B cell (primary cell): ENCODE data around the gene ZNF565. TPM values are rescaled to one million over a fixed set of nuclear protein-coding genes. Genes with fewer than 3 reads are reported as not detected.
"Not testable (repeated sequence)": the region's sequence is repeated elsewhere in the genome, so short reads cannot be mapped to it uniquely, and the experiment has no call there.

Source experiments
- ATAC-seq: fragments of 200-7000 bp; cut with Tn5 transposase; one replicate; pipeline ENCODE4 v1.10.0; 2021; ENCODE audit warnings: low read depth, mild to moderate bottlenecking, moderate number of reproducible peaks, moderate library complexity
- CTCF ChIA-PET: fragments of 350-600 bp; sonication (Branson Sonifier 250); formaldehyde crosslinking; loops from one replicate; lab custom pipeline; 2021; ENCODE audit warnings: antibody characterized with exemption, inconsistent platforms; lab: Charles Lee
- POLR2A ChIA-PET: fragments of 350-600 bp; sonication (Branson Sonifier 250); formaldehyde crosslinking; loops from one replicate; lab custom pipeline; 2021; ENCODE audit warnings: antibody characterized with exemption; lab: Charles Lee
- DNase-seq: peaks from one replicate; pipeline ENCODE4 v3.0.0; 2013
- H2AFZ ChIP-seq: 2 replicates; pipeline ENCODE4 v1.6.1; 2012; ENCODE audit warnings: mild to moderate bottlenecking, low read depth, low read length; ENCODE audit not compliant: insufficient read depth, poor library complexity, severe bottlenecking
- H3K27ac ChIP-seq, 2 donors: 1 replicate in 1 of 2; 2 replicates in 1 of 2; pipeline ENCODE4 v1.5.1; 2012 to 2013; ENCODE audit warnings: low read length in 2 of 2, mild to moderate bottlenecking in 2 of 2, moderate library complexity in 1 of 2
- H3K27me3 ChIP-seq, 4 experiments: fragments of 200-600 bp in 1 of 4; sonication (generic) in 1 of 4; replicated peaks in 1 of 4; 1 replicate in 2 of 4; 2 replicates in 2 of 4; pipeline versions ENCODE4 v1.6.1 to v1.7.0; 2013 to 2016; ENCODE audit warnings: low read length in 3 of 4, mild to moderate bottlenecking in 2 of 4, mixed read lengths in 1 of 4, moderate library complexity in 1 of 4; ENCODE audit not compliant: insufficient read depth in 4 of 4, control insufficient read depth in 3 of 4; ENCODE audit errors: control extremely low read depth in 1 of 4
- H3K36me3 ChIP-seq, 2 experiments: replicated peaks in 1 of 2; 1 replicate in 1 of 2; 2 replicates in 1 of 2; pipeline versions ENCODE4 v1.6.1 to v1.7.1; 2013; ENCODE audit warnings: low read length in 1 of 2; ENCODE audit not compliant: insufficient read depth in 2 of 2, control insufficient read depth in 1 of 2; ENCODE audit errors: control extremely low read depth in 1 of 2, extremely low read depth in 1 of 2
- H3K4me1 ChIP-seq, 2 donors: fragments of 200-600 bp in 1 of 2; sonication (generic) in 1 of 2; 1 replicate in 1 of 2; 2 replicates in 1 of 2; pipeline versions ENCODE4 v1.5.1 to v1.6.1; 2013 to 2017; ENCODE audit warnings: low read length in 2 of 2; ENCODE audit not compliant: control insufficient read depth in 2 of 2, insufficient read depth in 2 of 2
- H3K4me2 ChIP-seq: replicated peaks from 2 replicates; pipeline ENCODE3; 2012; ENCODE audit warnings: mild to moderate bottlenecking, low read depth, low read length; ENCODE audit not compliant: poor library complexity, severe bottlenecking
- H3K4me3 ChIP-seq, 5 experiments: fragments of 200-600 bp in 1 of 5; sonication (generic) in 1 of 5; 1 replicate in 3 of 5; 2 replicates in 2 of 5; pipeline versions ENCODE4 v1.5.1 to v1.7.0; 2011 to 2016; ENCODE audit warnings: low read length in 4 of 5, mild to moderate bottlenecking in 4 of 5, low read depth in 2 of 5, control low read depth in 1 of 5, moderate library complexity in 1 of 5; ENCODE audit not compliant: insufficient read depth in 1 of 5; ENCODE audit errors: control extremely low read depth in 1 of 5, extremely low read depth in 1 of 5
- H3K79me2 ChIP-seq: fragments of 200-600 bp; sonication (generic); one replicate; pipeline ENCODE4 v1.6.0; 2016; ENCODE audit warnings: low read length; ENCODE audit not compliant: control insufficient read depth, insufficient read depth
- H3K9ac ChIP-seq: fragments of 200-600 bp; sonication (generic); 2 replicates; pipeline ENCODE4 v1.6.1; 2017; ENCODE audit warnings: mild to moderate bottlenecking, low read length, moderate library complexity
- H3K9me3 ChIP-seq, 3 donors: one replicate each; pipeline versions ENCODE4 v1.6.1 to v1.7.1; 2013; ENCODE audit warnings: low read length in 2 of 3; ENCODE audit not compliant: control insufficient read depth in 2 of 3, insufficient read depth in 1 of 3; ENCODE audit errors: control extremely low read depth in 1 of 3
- H4K20me1 ChIP-seq: 2 replicates; pipeline ENCODE4 v1.6.0; 2012; ENCODE audit warnings: mild to moderate bottlenecking, low read length; ENCODE audit not compliant: insufficient read depth, control insufficient read depth, poor library complexity, severe bottlenecking
- H3K27ac Mint-ChIP-seq: one replicate; pipeline ENCODE4 v1.8.0; 2021; ENCODE audit warnings: mixed read lengths
- H3K27me3 Mint-ChIP-seq: one replicate; pipeline ENCODE4 v1.8.0; 2021; ENCODE audit warnings: mixed read lengths
- H3K4me1 Mint-ChIP-seq: one replicate; pipeline ENCODE4 v1.8.0; 2021; ENCODE audit warnings: mixed read lengths
- H3K4me3 Mint-ChIP-seq: one replicate; pipeline ENCODE4 v1.8.0; 2021; ENCODE audit warnings: mixed read lengths
- H3K9me3 Mint-ChIP-seq: one replicate; pipeline ENCODE4 v1.8.0; 2022; ENCODE audit warnings: mixed read lengths; ENCODE audit not compliant: insufficient read depth
- EZH2 ChIP-seq: IDR thresholded peaks from 2 replicates; pipeline ENCODE4 v1.6.1; 2012; ENCODE audit warnings: borderline replicate concordance, low read depth, mild to moderate bottlenecking, moderate library complexity, low read length; ENCODE audit not compliant: insufficient read depth, poor library complexity, severe bottlenecking
- WGBS: methylation state at CpG from one replicate; pipeline ENCODE4 v1.1.5; 2013; ENCODE audit warnings: missing lambda C conversion rate; ENCODE audit not compliant: insufficient coverage; 5-methylcytosine and 5-hydroxymethylcytosine counted together
- intact Hi-C: fragments of 100-400 bp; cut with micrococcal nuclease; formaldehyde crosslinking; loops from one replicate; pipeline ENCODE4 v1.10.0; 2022
- polyA plus RNA-seq: library from polyadenylated mRNA; depleted of rRNA; stranded (reverse); fragments of >200 nt; gene quantifications from 2 replicates; pipeline ENCODE4 v1.2.3, GENCODE V29; 2012
- total RNA-seq, 2 donors: library from RNA; stranded (reverse); fragments of 120-200 nt in 1 of 2; gene quantifications; 1 replicate in 1 of 2; 2 replicates in 1 of 2; pipeline versions ENCODE4 v1.2.3 to v1.2.4, GENCODE V29; 2013 to 2022
- TF ChIP-seq, protein P1 (sequence below): fragments of 200-600 bp; IDR thresholded peaks from one replicate; pipeline ENCODE4 v1.8.0; 2022; ENCODE audit warnings: antibody characterized with exemption, mild to moderate bottlenecking

The ZNF565 gene
- total and polyA plus RNA-seq, 2 donors (not counting 1 experiment from before 2014, with no cell fraction given), result 2.9 to 5.2 TPM

DNA sequence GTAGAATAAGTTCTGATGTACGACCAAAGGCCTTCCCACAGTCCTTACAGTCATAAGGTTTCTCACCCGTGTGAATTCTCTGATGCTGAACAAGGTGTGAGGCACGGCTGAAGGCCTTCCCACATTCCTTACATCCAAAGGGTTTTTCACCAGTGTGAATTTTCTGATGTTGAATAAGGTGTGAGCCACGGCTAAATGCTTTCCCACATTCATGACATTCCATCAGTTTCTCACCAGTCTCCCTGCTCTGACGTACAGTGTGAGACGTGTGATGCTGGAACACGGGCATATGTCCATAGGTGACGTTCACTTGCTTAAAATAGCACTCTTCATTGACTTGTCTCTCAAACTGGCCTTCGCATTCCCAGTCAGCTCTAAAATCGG is 31.2 kb downstream of the ZNF565 start:
- Histone ChIP-seq H3K36me3 (peaks cover 5 to 7% of the 10 kb centered on the region in 2 experiments), H3K79me2 (no peaks in the 10 kb centered on the region), H3K9me3 (no peaks in the 10 kb centered on the region), H4K20me1 (no peaks in the 10 kb centered on the region), H3K27me3 (no peaks in the 10 kb centered on the region), H3K9ac (no peak overlapping the region), H3K4me3 (no peak overlapping the region), H2AFZ (no peak overlapping the region), H3K4me1 (no peaks in the 10 kb centered on the region), H3K27ac (no peak overlapping the region), H3K4me2 (no peak overlapping the region)
- no peak overlapping the region for H3K4me3 Mint-ChIP-seq
- 96% methylated on average over 6 of the region's 10 CpGs for WGBS
- no peaks in the 10 kb centered on the region for H3K9me3 Mint-ChIP-seq
- H3K4me1 Mint-ChIP-seq, result no peaks in the 10 kb centered on the region
- DNase-seq (no peak), ATAC-seq (no peak)
- intact Hi-C loops, result no loop called here
- CTCF ChIA-PET, result interaction anchor here (1.0 kb wide), 1 partner anchor 14 kb away, joined by 4 read pairs; no protein-coding TSS in a partner anchor
- TF ChIP-seq EZH2, result no peak
- TF ChIP-seq, protein P1, sequence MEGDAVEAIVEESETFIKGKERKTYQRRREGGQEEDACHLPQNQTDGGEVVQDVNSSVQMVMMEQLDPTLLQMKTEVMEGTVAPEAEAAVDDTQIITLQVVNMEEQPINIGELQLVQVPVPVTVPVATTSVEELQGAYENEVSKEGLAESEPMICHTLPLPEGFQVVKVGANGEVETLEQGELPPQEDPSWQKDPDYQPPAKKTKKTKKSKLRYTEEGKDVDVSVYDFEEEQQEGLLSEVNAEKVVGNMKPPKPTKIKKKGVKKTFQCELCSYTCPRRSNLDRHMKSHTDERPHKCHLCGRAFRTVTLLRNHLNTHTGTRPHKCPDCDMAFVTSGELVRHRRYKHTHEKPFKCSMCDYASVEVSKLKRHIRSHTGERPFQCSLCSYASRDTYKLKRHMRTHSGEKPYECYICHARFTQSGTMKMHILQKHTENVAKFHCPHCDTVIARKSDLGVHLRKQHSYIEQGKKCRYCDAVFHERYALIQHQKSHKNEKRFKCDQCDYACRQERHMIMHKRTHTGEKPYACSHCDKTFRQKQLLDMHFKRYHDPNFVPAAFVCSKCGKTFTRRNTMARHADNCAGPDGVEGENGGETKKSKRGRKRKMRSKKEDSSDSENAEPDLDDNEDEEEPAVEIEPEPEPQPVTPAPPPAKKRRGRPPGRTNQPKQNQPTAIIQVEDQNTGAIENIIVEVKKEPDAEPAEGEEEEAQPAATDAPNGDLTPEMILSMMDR, result no peak
- H3K27ac Mint-ChIP-seq, result no peak overlapping the region
- no peaks in the 10 kb centered on the region for H3K27me3 Mint-ChIP-seq
- POLR2A ChIA-PET, result no interaction called here

DNA sequence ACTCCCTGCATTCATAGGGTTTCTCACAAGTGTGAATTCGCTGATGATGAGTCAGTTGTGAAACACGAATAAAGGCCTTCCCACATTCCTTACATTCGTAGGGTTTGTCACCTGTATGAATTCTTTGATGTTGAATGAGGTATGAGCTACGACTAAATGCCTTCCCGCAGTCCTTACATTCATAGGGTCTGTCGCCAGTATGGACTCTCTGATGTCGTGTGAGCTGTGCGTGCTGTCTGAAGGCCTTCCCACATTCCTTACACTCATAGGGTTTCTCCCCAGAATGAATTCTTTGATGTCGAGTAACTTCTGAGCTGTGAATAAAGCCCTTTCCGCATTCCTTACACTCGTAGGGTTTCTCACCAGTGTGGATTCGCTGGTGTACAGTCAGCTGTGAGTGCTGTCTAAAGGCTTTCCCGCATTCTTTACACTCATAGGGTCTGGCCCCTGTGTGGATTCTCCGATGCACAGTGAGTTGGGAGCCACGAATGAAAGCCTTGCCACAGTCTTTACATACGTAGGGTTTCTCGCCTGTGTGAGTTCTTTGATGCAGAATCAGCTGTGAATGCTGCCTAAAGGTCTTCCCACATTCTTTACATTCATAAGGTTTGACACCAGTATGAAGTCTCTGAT is 31.7 kb downstream of the ZNF565 start:
- Histone ChIP-seq H4K20me1 (no peaks in the 10 kb centered on the region), H3K4me3 (no peak overlapping the region), H3K9me3 (no peaks in the 10 kb centered on the region), H3K79me2 (no peaks in the 10 kb centered on the region), H3K27me3 (no peaks in the 10 kb centered on the region), H3K4me2 (no peak overlapping the region), H3K36me3 (peaks cover 5 to 7% of the 10 kb centered on the region in 2 experiments), H2AFZ (no peak overlapping the region), H3K4me1 (no peaks in the 10 kb centered on the region), H3K27ac (no peak overlapping the region), H3K9ac (no peak overlapping the region)
- no peaks in the 10 kb centered on the region for H3K9me3 Mint-ChIP-seq
- intact Hi-C loops, result no loop called here
- no peak overlapping the region for H3K4me3 Mint-ChIP-seq
- TF ChIP-seq, protein P1, result no peak
- TF ChIP-seq EZH2, result no peak
- H3K27ac Mint-ChIP-seq, result no peak overlapping the region
- H3K27me3 Mint-ChIP-seq, result no peaks in the 10 kb centered on the region
- WGBS, result over 99% methylated on average over 11 of the region's 17 CpGs
- ATAC-seq, result no peak
- CTCF ChIA-PET, result interaction anchor here (1.0 kb wide), 1 partner anchor 13 kb away, joined by 4 read pairs; no protein-coding TSS in a partner anchor
- POLR2A ChIA-PET, result no interaction called here
- no peaks in the 10 kb centered on the region for H3K4me1 Mint-ChIP-seq
- DNase-seq, result no peak

DNA sequence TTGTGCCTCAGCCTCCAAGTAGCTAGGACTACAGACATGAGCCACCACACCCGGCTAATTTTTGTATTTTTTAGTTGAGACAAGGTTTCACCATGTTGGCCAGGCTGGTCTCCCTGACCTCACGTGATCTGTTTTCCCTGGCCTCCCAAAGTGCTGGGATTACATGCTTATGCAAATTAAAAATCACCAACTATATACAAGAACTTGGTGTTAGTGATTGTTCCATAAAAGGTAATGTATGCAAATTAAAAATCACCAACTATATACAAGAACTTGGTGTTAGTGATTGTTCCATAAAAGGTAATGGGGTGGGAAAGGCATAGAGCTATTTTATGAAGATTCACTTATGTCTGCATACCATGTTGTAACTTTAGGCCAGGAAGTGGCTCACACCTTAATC is 35.4 kb downstream of the ZNF565 start:
- ATAC-seq, H2AFZ ChIP-seq, H3K9ac ChIP-seq, H4K20me1 ChIP-seq, H3K4me1 Mint-ChIP-seq, H3K36me3 ChIP-seq, H3K27me3 Mint-ChIP-seq, H3K4me3 Mint-ChIP-seq, H3K9me3 ChIP-seq, H3K4me3 ChIP-seq, POLR2A ChIA-PET, H3K79me2 ChIP-seq, H3K27ac Mint-ChIP-seq, H3K9me3 Mint-ChIP-seq, H3K4me1 ChIP-seq, H3K4me2 ChIP-seq, DNase-seq, H3K27ac ChIP-seq, H3K27me3 ChIP-seq: not testable (repeated sequence)
- WGBS, result 100% methylated on average over 1 of the region's 2 CpGs
- intact Hi-C loops, result loop anchor here (10.0 kb wide), 1 partner anchor 124 kb away; the partner anchor contains the start of genes THAP8 and WDR62
- CTCF ChIA-PET, result interaction anchor here (1.9 kb wide), 1 partner anchor 13 kb away, joined by 5 read pairs; no protein-coding TSS in a partner anchor
